ENCODE measurements around the gene STARD3NL.

GRCh38 chr7:38199782-38200181 is 21.7 kb downstream of the STARD3NL start:
- TF ChIP-seq EP300 (IDR thresholded peaks at IDR 0.05; ENCODE audit: borderline replicate concordance in 1 of 2, control insufficient read depth in 1 of 2, low read depth in 2 of 2, low read length in 2 of 2) (no peak), REST (IDR thresholded peaks at IDR 0.05; ENCODE audit: low read depth, low read length) (no peak), FOXM1 (IDR thresholded peaks at IDR 0.05; ENCODE audit: low read depth, low read length) (no peak), POLR2A (IDR thresholded peaks at IDR 0.05; ENCODE audit: low read depth, low read length) (no peak), NFIC (IDR thresholded peaks at IDR 0.05; ENCODE audit: low read depth, low read length) (no peak), RAD51 (IDR thresholded peaks at IDR 0.05) (no peak), E2F4 (IDR thresholded peaks at IDR 0.05; ENCODE audit: low read depth, low read length) (no peak), NRF1 (conservative IDR thresholded peaks at IDR 0.05; ENCODE audit: low read depth, low read length) (no peak), CHD2 (IDR thresholded peaks at IDR 0.05; ENCODE audit: borderline replicate concordance, low read depth, low read length) (no peak), YY1 (IDR thresholded peaks at IDR 0.05; ENCODE audit: low read depth, low read length) (no peak), TCF7 (IDR thresholded peaks at IDR 0.05; ENCODE audit: borderline replicate concordance) (no peak), CREM (IDR thresholded peaks at IDR 0.05; ENCODE audit: low read depth) (no peak), MAX (IDR thresholded peaks at IDR 0.05; ENCODE audit: low read depth, low read length) (no peak)
- TF ChIP-seq, protein P1, sequence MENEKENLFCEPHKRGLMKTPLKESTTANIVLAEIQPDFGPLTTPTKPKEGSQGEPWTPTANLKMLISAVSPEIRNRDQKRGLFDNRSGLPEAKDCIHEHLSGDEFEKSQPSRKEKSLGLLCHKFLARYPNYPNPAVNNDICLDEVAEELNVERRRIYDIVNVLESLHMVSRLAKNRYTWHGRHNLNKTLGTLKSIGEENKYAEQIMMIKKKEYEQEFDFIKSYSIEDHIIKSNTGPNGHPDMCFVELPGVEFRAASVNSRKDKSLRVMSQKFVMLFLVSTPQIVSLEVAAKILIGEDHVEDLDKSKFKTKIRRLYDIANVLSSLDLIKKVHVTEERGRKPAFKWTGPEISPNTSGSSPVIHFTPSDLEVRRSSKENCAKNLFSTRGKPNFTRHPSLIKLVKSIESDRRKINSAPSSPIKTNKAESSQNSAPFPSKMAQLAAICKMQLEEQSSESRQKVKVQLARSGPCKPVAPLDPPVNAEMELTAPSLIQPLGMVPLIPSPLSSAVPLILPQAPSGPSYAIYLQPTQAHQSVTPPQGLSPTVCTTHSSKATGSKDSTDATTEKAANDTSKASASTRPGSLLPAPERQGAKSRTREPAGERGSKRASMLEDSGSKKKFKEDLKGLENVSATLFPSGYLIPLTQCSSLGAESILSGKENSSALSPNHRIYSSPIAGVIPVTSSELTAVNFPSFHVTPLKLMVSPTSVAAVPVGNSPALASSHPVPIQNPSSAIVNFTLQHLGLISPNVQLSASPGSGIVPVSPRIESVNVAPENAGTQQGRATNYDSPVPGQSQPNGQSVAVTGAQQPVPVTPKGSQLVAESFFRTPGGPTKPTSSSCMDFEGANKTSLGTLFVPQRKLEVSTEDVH (IDR thresholded peaks at IDR 0.05; ENCODE audit: low read depth, partially characterized antibody) = no peak
